A673 (cell line): Measurements from ENCODE around the gene NUP210L. TPM values are rescaled to one million over a fixed set of nuclear protein-coding genes. Genes with fewer than 3 reads are reported as not detected.

Experiments used
- BruUV-seq: library from RNA; stranded (reverse); fragments of 400-500 nt; replicated peaks from 2 replicates; lab custom pipeline; 2021; lab: Mats Ljungman, UMichigan
- CTCF ChIA-PET: fragments of 300-600 bp; sonication (Branson Sonifier 250); formaldehyde crosslinking; loops from one replicate; lab custom pipeline; 2022; ENCODE audit warnings: antibody characterized with exemption; lab: Charles Lee
- POLR2A ChIA-PET: fragments of 300-600 bp; sonication (Branson Sonifier 250); formaldehyde crosslinking; loops from one replicate; lab custom pipeline; 2022; ENCODE audit warnings: antibody characterized with exemption; ENCODE audit not compliant: low non-redundant PET; lab: Charles Lee
- DNase-seq: peaks from one replicate; pipeline ENCODE4 v3.0.0-alpha.2; 2015; ENCODE audit warnings: low spot score
- H3K27ac ChIP-seq: fragments of 200-600 bp; sonication (generic); 2 replicates; pipeline ENCODE4 v1.5.1; 2016; ENCODE audit warnings: mixed run types, low read depth, mild to moderate bottlenecking, mixed read lengths, antibody characterized with exemption, low read length; ENCODE audit not compliant: poor library complexity, severe bottlenecking
- H3K27me3 ChIP-seq: fragments of 200-600 bp; sonication (generic); replicated peaks from 2 replicates; pipeline ENCODE4 v1.6.1; 2017; ENCODE audit warnings: mixed run types, low read depth, mild to moderate bottlenecking, mixed read lengths, antibody characterized with exemption, low read length; ENCODE audit not compliant: insufficient read depth, poor library complexity
- H3K36me3 ChIP-seq: fragments of 200-600 bp; sonication (generic); 2 replicates; pipeline ENCODE4 v1.6.1; 2016; ENCODE audit warnings: mixed run types, mild to moderate bottlenecking, mixed read lengths, antibody characterized with exemption, low read length; ENCODE audit not compliant: insufficient read depth, poor library complexity, severe bottlenecking
- H3K4me1 ChIP-seq: fragments of 200-600 bp; sonication (generic); 2 replicates; pipeline ENCODE4 v1.6.1; 2017; ENCODE audit warnings: mixed run types, mild to moderate bottlenecking, mixed read lengths, antibody characterized with exemption, low read length; ENCODE audit not compliant: insufficient read depth, poor library complexity, severe bottlenecking
- H3K4me3 ChIP-seq: fragments of 200-600 bp; sonication (generic); 2 replicates; pipeline ENCODE4 v1.5.1; 2016; ENCODE audit warnings: low read depth, mixed run types, mild to moderate bottlenecking, mixed read lengths, low read length; ENCODE audit not compliant: poor library complexity, severe bottlenecking
- H3K9me3 ChIP-seq: fragments of 200-600 bp; sonication (generic); 2 replicates; pipeline ENCODE4 v1.6.1; 2016; ENCODE audit warnings: mixed run types, low read depth, mild to moderate bottlenecking, mixed read lengths, antibody characterized with exemption, low read length; ENCODE audit not compliant: poor library complexity, severe bottlenecking
- EZH2 ChIP-seq: fragments of 200-600 bp; sonication (generic); IDR thresholded peaks from 2 replicates; pipeline ENCODE4 v1.6.1; 2017; ENCODE audit warnings: borderline replicate concordance, low read depth, mild to moderate bottlenecking, mixed read lengths, antibody characterized with exemption, low read length; ENCODE audit not compliant: poor library complexity, severe bottlenecking
- intact Hi-C: fragments of 100-400 bp; cut with micrococcal nuclease; formaldehyde crosslinking; loops from one replicate; pipeline ENCODE4 v1.10.0; 2022; ENCODE audit not compliant: unreplicated experiment
- total RNA-seq: library from RNA; stranded (reverse); gene quantifications from 2 replicates; pipeline ENCODE4 v1.2.3, GENCODE V29; 2021
- TF ChIP-seq, protein P1 (sequence below): fragments of 300-800, 200-600 bp; sonication (generic); conservative IDR thresholded peaks from 2 replicates; pipeline ENCODE4 v1.5.1; 2017; ENCODE audit warnings: low read depth, mild to moderate bottlenecking, antibody characterized with exemption, low read length, moderate library complexity, mixed read lengths

Gene NUP210L
- total RNA-seq, 1 experiment from 2014 or later: 0.04 TPM

GRCh38 chr1:153973525-153973924, 181.3 kb downstream of the NUP210L start:
- BruUV-seq: no TSS peak
- Histone ChIP-seq H3K4me1 (peaks cover 11% of the 10 kb centered on the region), H3K27ac (peak overlapping the region; percentile 11), H3K27me3 (no peaks in the 10 kb centered on the region), H3K9me3 (no peaks in the 10 kb centered on the region), H3K4me3 (no peak overlapping the region), H3K36me3 (peaks cover 25% of the 10 kb centered on the region)
- CTCF ChIA-PET: no interaction called here
- intact Hi-C loops: no loop called here
- POLR2A ChIA-PET: interaction anchor here (0.6 kb wide), 1 partner anchor 27 kb away, joined by 16 read pairs; the partner anchor contains the start of gene DENND4B
- TF ChIP-seq EZH2: no peak
- TF ChIP-seq, protein P1, sequence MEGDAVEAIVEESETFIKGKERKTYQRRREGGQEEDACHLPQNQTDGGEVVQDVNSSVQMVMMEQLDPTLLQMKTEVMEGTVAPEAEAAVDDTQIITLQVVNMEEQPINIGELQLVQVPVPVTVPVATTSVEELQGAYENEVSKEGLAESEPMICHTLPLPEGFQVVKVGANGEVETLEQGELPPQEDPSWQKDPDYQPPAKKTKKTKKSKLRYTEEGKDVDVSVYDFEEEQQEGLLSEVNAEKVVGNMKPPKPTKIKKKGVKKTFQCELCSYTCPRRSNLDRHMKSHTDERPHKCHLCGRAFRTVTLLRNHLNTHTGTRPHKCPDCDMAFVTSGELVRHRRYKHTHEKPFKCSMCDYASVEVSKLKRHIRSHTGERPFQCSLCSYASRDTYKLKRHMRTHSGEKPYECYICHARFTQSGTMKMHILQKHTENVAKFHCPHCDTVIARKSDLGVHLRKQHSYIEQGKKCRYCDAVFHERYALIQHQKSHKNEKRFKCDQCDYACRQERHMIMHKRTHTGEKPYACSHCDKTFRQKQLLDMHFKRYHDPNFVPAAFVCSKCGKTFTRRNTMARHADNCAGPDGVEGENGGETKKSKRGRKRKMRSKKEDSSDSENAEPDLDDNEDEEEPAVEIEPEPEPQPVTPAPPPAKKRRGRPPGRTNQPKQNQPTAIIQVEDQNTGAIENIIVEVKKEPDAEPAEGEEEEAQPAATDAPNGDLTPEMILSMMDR: no peak
- DNase-seq: no peak

- Histone ChIP-seq H3K36me3 (peaks cover 25% of the 10 kb centered on the region), H3K27ac (no peak overlapping the region), H3K4me3 (no peak overlapping the region), H3K27me3 (no peaks in the 10 kb centered on the region), H3K4me1 (peaks cover 14% of the 10 kb centered on the region), H3K9me3 (no peaks in the 10 kb centered on the region)
- ChIA-PET POLR2A (no interaction called here), CTCF (no interaction called here)
- no peak for DNase-seq
- BruUV-seq: no TSS peak
- TF ChIP-seq, protein P1: no peak
- no peak for TF ChIP-seq EZH2
- intact Hi-C loops: no loop called here
Observed at GRCh38 chr1:153973071-153973470, 181.8 kb downstream of the NUP210L start.

DNA sequence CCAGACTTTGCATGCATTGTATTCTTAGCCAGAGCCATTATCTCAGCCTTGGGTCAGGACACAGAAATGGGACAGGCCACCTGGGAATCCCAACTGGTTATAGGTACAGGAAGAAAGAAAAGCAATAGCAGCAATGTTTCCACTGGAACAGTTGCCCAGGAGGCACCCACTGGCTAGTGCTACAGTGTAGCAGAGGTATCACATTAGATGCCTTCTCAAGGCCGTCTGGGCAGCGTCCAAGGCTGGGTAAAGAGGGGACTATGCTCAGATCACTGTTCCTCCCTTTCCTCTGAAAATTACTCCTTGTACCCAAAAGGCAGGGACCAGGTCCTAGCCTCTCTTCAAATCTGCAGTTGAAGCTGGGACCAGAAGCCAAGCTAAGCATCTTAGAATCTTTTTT, 184.5 kb downstream of the NUP210L start:
- CTCF ChIA-PET: no interaction called here
- Histone ChIP-seq H3K27ac (no peak overlapping the region), H3K27me3 (no peaks in the 10 kb centered on the region), H3K9me3 (no peaks in the 10 kb centered on the region), H3K36me3 (peaks cover 18% of the 10 kb centered on the region), H3K4me3 (no peak overlapping the region), H3K4me1 (peaks cover 11% of the 10 kb centered on the region)
- BruUV-seq: no TSS peak
- TF ChIP-seq, protein P1: no peak
- no peak for TF ChIP-seq EZH2
- POLR2A ChIA-PET: interaction anchor here (0.6 kb wide), 1 partner anchor 871 kb away, joined by 7 read pairs; no protein-coding TSS in a partner anchor
- DNase-seq: no peak
- intact Hi-C loops: no loop called here
